HG03064 (cell line): Measurements from ENCODE around the gene SYT17.
A peak's percentile ranks its signal among the peaks of the same experiment; 100 is the strongest.

ENCODE experiments used
- ATAC-seq: cut with Tn5 transposase; IDR thresholded peaks from one replicate; pipeline ENCODE4 v1.9.1; 2021; ENCODE audit warnings: low read depth; ENCODE audit not compliant: unreplicated experiment

The SYT17 gene

GRCh38 chr16:19289811-19290485 lies 121.9 kb downstream of the SYT17 start:
- ATAC-seq, result no peak

- no peak for ATAC-seq
Observed at GRCh38 chr16:19290860-19291259, 122.8 kb downstream of the SYT17 start.

- ATAC-seq, result no peak
Observed at GRCh38 chr16:19291475-19291874, 123.4 kb downstream of the SYT17 start.

GRCh38 chr16:19292186-19292585 lies 124.1 kb downstream of the SYT17 start:
- no peak for ATAC-seq

- peak; percentile 76 for ATAC-seq
Observed at GRCh38 chr16:19294156-19294649, 126.2 kb downstream of the SYT17 start.

- ATAC-seq, result no peak
Observed at GRCh38 chr16:19295393-19295792, 127.4 kb downstream of the SYT17 start.

- no peak for ATAC-seq
Observed at GRCh38 chr16:19297454-19297853, 129.4 kb downstream of the SYT17 start.

GRCh38 chr16:19299565-19299964 lies 131.5 kb downstream of the SYT17 start:
- ATAC-seq, result no peak

- no peak for ATAC-seq
Observed at GRCh38 chr16:19301931-19302330, 133.9 kb downstream of the SYT17 start.

GRCh38 chr16:19304750-19305149 lies 136.7 kb downstream of the SYT17 start:
- ATAC-seq, result no peak

- ATAC-seq, result no peak
Observed at GRCh38 chr16:19305443-19305842, 137.4 kb downstream of the SYT17 start.

- ATAC-seq, result no peak
Observed at GRCh38 chr16:19307587-19308241, 139.7 kb downstream of the SYT17 start.

- ATAC-seq, result no peak
Observed at GRCh38 chr16:19308392-19308791, 140.4 kb downstream of the SYT17 start.

- ATAC-seq, result no peak
Observed at GRCh38 chr16:19309178-19309577, 141.1 kb downstream of the SYT17 start.

GRCh38 chr16:19314718-19315425 lies 146.8 kb downstream of the SYT17 start:
- ATAC-seq, result no peak

- no peak for ATAC-seq
Observed at GRCh38 chr16:19315889-19316433, 147.9 kb downstream of the SYT17 start.

- ATAC-seq, result no peak
Observed at GRCh38 chr16:19316846-19317245, 148.8 kb downstream of the SYT17 start.
